HepG2 (cell line): Measurements from ENCODE around the gene PTMA. TPM values are rescaled to one million over a fixed set of nuclear protein-coding genes. Genes with fewer than 3 reads are reported as not detected.

Experiments used
- ARNT2 ChIP-seq: sonication (generic); formaldehyde crosslinking; IDR thresholded peaks from 2 replicates; pipeline ENCODE4 v1.8.0; 2022; ENCODE audit warnings: mild to moderate bottlenecking, low read depth, missing genetic modification reagents, moderate library complexity
- DNMT3B ChIP-seq: conservative IDR thresholded peaks from 2 replicates; pipeline ENCODE4 v1.6.1; 2016; ENCODE audit warnings: missing biosample characterization, control low read depth
- GABPB1 ChIP-seq: IDR thresholded peaks from 2 replicates; pipeline ENCODE4 v1.6.1; 2016; ENCODE audit warnings: mild to moderate bottlenecking, missing genetic modification reagents, moderate library complexity, missing compliant biosample characterization
- GFI1 ChIP-seq: sonication (generic); formaldehyde crosslinking; IDR thresholded peaks from 2 replicates; pipeline ENCODE4 v1.5.0; 2020; ENCODE audit warnings: missing genetic modification reagents, mild to moderate bottlenecking, borderline replicate concordance
- HHEX ChIP-seq: IDR thresholded peaks from 2 replicates; pipeline ENCODE4 v1.6.1; 2016; ENCODE audit warnings: control low read depth
- MAF1 ChIP-seq: sonication (generic); formaldehyde crosslinking; IDR thresholded peaks from 2 replicates; pipeline ENCODE4 v1.5.0; 2020; ENCODE audit warnings: missing genetic modification reagents, borderline replicate concordance
- RAD51 ChIP-seq: fragments of 450-650 bp; IDR thresholded peaks from 2 replicates; pipeline ENCODE4 v1.6.1; 2016; ENCODE audit warnings: borderline replicate concordance
- RFXANK ChIP-seq: IDR thresholded peaks from 2 replicates; pipeline ENCODE4 v1.6.1; 2016
- SOX13 ChIP-seq, 3 experiments: fragments of 450-650 bp in 1 of 3; sonication (generic) in 1 of 3; formaldehyde crosslinking in 1 of 3; IDR thresholded peaks in 2 of 3; conservative IDR thresholded peaks in 1 of 3; 2 replicates each; pipeline versions ENCODE4 v1.5.0 to v1.6.1; 2016 to 2020; ENCODE audit warnings: antibody characterized with exemption in 1 of 3, mild to moderate bottlenecking in 1 of 3, missing compliant biosample characterization in 1 of 3, missing genetic modification reagents in 1 of 3, moderate library complexity in 1 of 3
- SP2 ChIP-seq: sonication (generic); formaldehyde crosslinking; IDR thresholded peaks from 2 replicates; pipeline ENCODE4 v1.5.1; 2020; ENCODE audit warnings: mild to moderate bottlenecking, missing genetic modification reagents
- TSC22D2 ChIP-seq: sonication (generic); formaldehyde crosslinking; IDR thresholded peaks from 2 replicates; pipeline ENCODE4 v1.5.1; 2020; ENCODE audit warnings: missing genetic modification reagents, mild to moderate bottlenecking, borderline replicate concordance
- U2AF2 ChIP-seq: fragments of 200-400 bp; formaldehyde crosslinking; IDR thresholded peaks from 2 replicates; pipeline ENCODE4 v1.6.1; 2017; ENCODE audit warnings: low read depth, mild to moderate bottlenecking, low read length
- ZFP37 ChIP-seq: sonication (generic); formaldehyde crosslinking; IDR thresholded peaks from 2 replicates; pipeline ENCODE4 v1.4.0; 2020; ENCODE audit warnings: missing genetic modification reagents, borderline replicate concordance
- ZIK1 ChIP-seq: sonication (generic); formaldehyde crosslinking; IDR thresholded peaks from 2 replicates; pipeline ENCODE4 v1.5.0; 2020; ENCODE audit warnings: mild to moderate bottlenecking, low read depth, missing genetic modification reagents, borderline replicate concordance
- ZNF292 ChIP-seq: sonication (generic); formaldehyde crosslinking; IDR thresholded peaks from 2 replicates; pipeline ENCODE4 v1.8.1; 2022; ENCODE audit warnings: mild to moderate bottlenecking, low read depth, missing genetic modification reagents, borderline replicate concordance
- ZNF446 ChIP-seq: sonication (generic); formaldehyde crosslinking; IDR thresholded peaks from 2 replicates; pipeline ENCODE4 v1.5.0; 2020; ENCODE audit warnings: mild to moderate bottlenecking, missing genetic modification reagents
- ZNF569 ChIP-seq: sonication (generic); formaldehyde crosslinking; IDR thresholded peaks from 2 replicates; pipeline ENCODE4 v1.5.0; 2020; ENCODE audit warnings: mild to moderate bottlenecking, missing genetic modification reagents, moderate library complexity, borderline replicate concordance
- ZNF616 ChIP-seq: sonication (generic); formaldehyde crosslinking; IDR thresholded peaks from 2 replicates; pipeline ENCODE4 v1.5.0; 2020; ENCODE audit warnings: low read depth, mild to moderate bottlenecking, missing genetic modification reagents
- ZNF792 ChIP-seq: IDR thresholded peaks from 2 replicates; pipeline ENCODE4 v1.6.1; 2016
- polyA plus RNA-seq, 8 experiments: library from polyadenylated mRNA; depleted of rRNA in 3 of 8; stranded (reverse) in 7 of 8; unstranded in 1 of 8; fragments of >200 nt; fragmentation: Illumina TruSeq in 4 of 8; extraction: Trizol in 4 of 8; gene quantifications; 2 replicates each; pipeline versions ENCODE4 v1.2.1 to v1.2.3, GENCODE V29; 2011 to 2016; ENCODE audit warnings: low read depth in 4 of 8, missing spikeins in 1 of 8, mixed read lengths in 1 of 8; ENCODE audit not compliant: insufficient read depth in 1 of 8
- total RNA-seq, 5 experiments: library from RNA; depleted of rRNA; stranded (reverse); fragments of >200 nt; fragmentation: Illumina TruSeq; extraction: Trizol; gene quantifications; 2 replicates each; pipeline ENCODE4 v1.2.3, GENCODE V29; 2016; ENCODE audit warnings: low read depth in 1 of 5
- TF ChIP-seq, protein P1 (sequence below): sonication (generic); formaldehyde crosslinking; IDR thresholded peaks from 2 replicates; pipeline ENCODE4 v1.4.0; 2020; ENCODE audit warnings: missing genetic modification reagents, mild to moderate bottlenecking, borderline replicate concordance
- TF ChIP-seq, protein P2 (sequence below): sonication (generic); formaldehyde crosslinking; conservative IDR thresholded peaks from 2 replicates; pipeline ENCODE4 v1.4.0; 2020; ENCODE audit warnings: missing genetic modification reagents
- TF ChIP-seq, protein P3 (sequence below): IDR thresholded peaks from 2 replicates; pipeline ENCODE4 v1.6.1; 2016; ENCODE audit warnings: missing compliant biosample characterization, missing genetic modification reagents, borderline replicate concordance
- TF ChIP-seq, protein P4 (sequence below): sonication (generic); formaldehyde crosslinking; IDR thresholded peaks from 2 replicates; pipeline ENCODE4 v1.9.0; 2022; ENCODE audit warnings: missing genetic modification reagents, mild to moderate bottlenecking, borderline replicate concordance

The PTMA gene
- total and polyA plus RNA-seq, 2 of the 13 experiments (the other 11 are each of a cell fraction or from before 2014, with no cell fraction given): 190 to 1,086 TPM

DNA sequence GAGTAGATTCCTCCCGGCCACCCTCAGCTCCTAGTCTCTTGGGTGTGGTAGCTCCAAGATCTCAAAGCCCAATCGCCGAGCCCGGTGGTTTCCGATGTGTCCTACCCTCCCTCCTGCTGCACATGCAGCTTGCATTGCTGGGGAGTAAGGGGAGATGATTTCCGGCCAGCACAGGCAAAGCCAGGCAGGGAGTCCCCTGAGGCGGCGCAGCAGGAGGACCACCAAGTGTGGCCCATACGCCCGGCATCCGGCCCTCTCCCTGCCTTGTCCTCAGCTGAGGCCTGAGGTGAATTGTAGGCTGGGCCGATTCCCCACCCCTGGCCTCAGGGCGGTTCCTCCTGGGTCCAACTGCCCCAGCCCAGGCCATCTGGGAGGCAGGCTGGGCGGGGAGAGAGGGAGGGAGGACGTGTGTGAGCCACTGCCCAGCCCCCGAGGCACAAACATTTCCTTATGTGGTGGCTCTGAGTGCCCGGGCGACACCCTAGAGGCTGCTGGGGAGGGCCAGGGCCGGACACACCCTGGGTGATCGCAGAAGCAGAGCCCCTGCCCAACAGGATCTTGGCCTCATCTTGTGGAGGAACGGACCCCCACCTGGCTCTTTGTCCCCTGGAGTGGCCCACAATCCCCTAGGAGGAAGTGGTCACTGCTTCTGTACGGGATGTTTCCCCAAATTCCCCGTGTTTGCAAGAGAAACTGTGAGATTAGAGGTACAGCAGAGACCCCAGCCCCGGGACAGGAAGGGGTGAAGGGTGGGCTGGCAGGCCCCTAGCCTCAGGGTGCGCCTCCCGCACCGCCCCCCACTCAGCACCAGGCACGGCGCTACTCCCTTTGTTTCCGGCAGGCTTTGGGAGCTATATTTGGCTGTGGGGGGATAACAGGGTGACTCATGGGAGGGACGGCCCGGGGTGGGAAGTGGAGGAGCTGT lies 41.9 kb upstream of the PTMA start (continued):
- TF ChIP-seq ZNF569: no peak
- no peak for TF ChIP-seq SP2
- TF ChIP-seq U2AF2: no peak
- no peak for TF ChIP-seq RAD51
- no peak for TF ChIP-seq TSC22D2 (CRISPR knock-in tag)
- no peak; the same call in 1 of the 2 replicates for TF ChIP-seq GFI1 (CRISPR knock-in tag)
- TF ChIP-seq HHEX: no peak
- TF ChIP-seq ZNF446 (CRISPR knock-in tag): no peak
- no peak for TF ChIP-seq MAF1 (CRISPR knock-in tag)
- TF ChIP-seq DNMT3B (CRISPR knock-in tag): no peak
- TF ChIP-seq, protein P1, sequence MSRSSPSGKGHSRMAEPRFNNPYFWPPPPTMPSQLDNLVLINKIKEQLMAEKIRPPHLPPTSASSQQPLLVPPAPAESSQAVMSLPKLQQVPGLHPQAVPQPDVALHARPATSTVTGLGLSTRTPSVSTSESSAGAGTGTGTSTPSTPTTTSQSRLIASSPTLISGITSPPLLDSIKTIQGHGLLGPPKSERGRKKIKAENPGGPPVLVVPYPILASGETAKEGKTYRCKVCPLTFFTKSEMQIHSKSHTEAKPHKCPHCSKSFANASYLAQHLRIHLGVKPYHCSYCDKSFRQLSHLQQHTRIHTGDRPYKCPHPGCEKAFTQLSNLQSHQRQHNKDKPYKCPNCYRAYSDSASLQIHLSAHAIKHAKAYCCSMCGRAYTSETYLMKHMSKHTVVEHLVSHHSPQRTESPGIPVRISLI (CRISPR knock-in tag): 0 out of 2 replicates have a peak, but pooled peaks have one; percentile 20
- TF ChIP-seq, protein P2, sequence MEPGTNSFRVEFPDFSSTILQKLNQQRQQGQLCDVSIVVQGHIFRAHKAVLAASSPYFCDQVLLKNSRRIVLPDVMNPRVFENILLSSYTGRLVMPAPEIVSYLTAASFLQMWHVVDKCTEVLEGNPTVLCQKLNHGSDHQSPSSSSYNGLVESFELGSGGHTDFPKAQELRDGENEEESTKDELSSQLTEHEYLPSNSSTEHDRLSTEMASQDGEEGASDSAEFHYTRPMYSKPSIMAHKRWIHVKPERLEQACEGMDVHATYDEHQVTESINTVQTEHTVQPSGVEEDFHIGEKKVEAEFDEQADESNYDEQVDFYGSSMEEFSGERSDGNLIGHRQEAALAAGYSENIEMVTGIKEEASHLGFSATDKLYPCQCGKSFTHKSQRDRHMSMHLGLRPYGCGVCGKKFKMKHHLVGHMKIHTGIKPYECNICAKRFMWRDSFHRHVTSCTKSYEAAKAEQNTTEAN (CRISPR knock-in tag): no peak
- no peak for TF ChIP-seq SOX13 (IDR thresholded peaks at IDR 0.05)
- TF ChIP-seq SOX13 (CRISPR knock-in tag; conservative IDR thresholded peaks at IDR 0.05 in 1 of 2, IDR thresholded peaks at IDR 0.05 in 1 of 2): peak in 1 of 2 experiments; percentile 65; a peak in 2 of 4 replicates
- peak; percentile 51 for TF ChIP-seq GABPB1 (CRISPR knock-in tag)
- TF ChIP-seq ZFP37: no peak
- no peak for TF ChIP-seq ZNF792
- no peak for TF ChIP-seq ZIK1 (CRISPR knock-in tag)
- no peak for TF ChIP-seq RFXANK (CRISPR knock-in tag)
- TF ChIP-seq ZNF292: peak; percentile 75
- TF ChIP-seq ZNF616: no peak
- TF ChIP-seq ARNT2: no peak
- TF ChIP-seq, protein P3, sequence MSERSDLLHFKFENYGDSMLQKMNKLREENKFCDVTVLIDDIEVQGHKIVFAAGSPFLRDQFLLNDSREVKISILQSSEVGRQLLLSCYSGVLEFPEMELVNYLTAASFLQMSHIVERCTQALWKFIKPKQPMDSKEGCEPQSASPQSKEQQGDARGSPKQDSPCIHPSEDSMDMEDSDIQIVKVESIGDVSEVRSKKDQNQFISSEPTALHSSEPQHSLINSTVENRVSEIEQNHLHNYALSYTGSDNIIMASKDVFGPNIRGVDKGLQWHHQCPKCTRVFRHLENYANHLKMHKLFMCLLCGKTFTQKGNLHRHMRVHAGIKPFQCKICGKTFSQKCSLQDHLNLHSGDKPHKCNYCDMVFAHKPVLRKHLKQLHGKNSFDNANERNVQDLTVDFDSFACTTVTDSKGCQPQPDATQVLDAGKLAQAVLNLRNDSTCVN (CRISPR knock-in tag): no peak
- TF ChIP-seq, protein P4, sequence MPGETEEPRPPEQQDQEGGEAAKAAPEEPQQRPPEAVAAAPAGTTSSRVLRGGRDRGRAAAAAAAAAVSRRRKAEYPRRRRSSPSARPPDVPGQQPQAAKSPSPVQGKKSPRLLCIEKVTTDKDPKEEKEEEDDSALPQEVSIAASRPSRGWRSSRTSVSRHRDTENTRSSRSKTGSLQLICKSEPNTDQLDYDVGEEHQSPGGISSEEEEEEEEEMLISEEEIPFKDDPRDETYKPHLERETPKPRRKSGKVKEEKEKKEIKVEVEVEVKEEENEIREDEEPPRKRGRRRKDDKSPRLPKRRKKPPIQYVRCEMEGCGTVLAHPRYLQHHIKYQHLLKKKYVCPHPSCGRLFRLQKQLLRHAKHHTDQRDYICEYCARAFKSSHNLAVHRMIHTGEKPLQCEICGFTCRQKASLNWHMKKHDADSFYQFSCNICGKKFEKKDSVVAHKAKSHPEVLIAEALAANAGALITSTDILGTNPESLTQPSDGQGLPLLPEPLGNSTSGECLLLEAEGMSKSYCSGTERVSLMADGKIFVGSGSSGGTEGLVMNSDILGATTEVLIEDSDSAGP: peak; percentile 86
